Neural crest cell (in vitro differentiated cells): Measurements from ENCODE around the gene TEP1. TPM values are rescaled to one million over a fixed set of nuclear protein-coding genes. Genes with fewer than 3 reads are reported as not detected.

Experiments used
- DNase-seq: peaks from one replicate; pipeline ENCODE4 v3.0.0; 2021; ENCODE audit warnings: low read depth, mixed read lengths, low spot score
- H3K27ac Mint-ChIP-seq: one replicate; pipeline ENCODE4 v1.8.0; 2021; ENCODE audit warnings: mild to moderate bottlenecking, mixed read lengths; ENCODE audit not compliant: unreplicated experiment
- H3K27me3 Mint-ChIP-seq: 2 replicates; pipeline ENCODE4 v1.8.0; 2021; ENCODE audit warnings: low read depth, mild to moderate bottlenecking, mixed read lengths
- H3K36me3 Mint-ChIP-seq: 2 replicates; pipeline ENCODE4 v1.8.0; 2021; ENCODE audit warnings: low read depth, mild to moderate bottlenecking, mixed read lengths
- H3K4me1 Mint-ChIP-seq: 2 replicates; pipeline ENCODE4 v1.8.0; 2021; ENCODE audit warnings: mixed read lengths
- H3K4me3 Mint-ChIP-seq: one replicate; pipeline ENCODE4 v1.8.0; 2021; ENCODE audit warnings: mild to moderate bottlenecking, mixed read lengths
- H3K9me3 Mint-ChIP-seq: 2 replicates; pipeline ENCODE4 v1.8.0; 2021; ENCODE audit warnings: mixed read lengths
- total RNA-seq: library from RNA; stranded (reverse); gene quantifications from 2 replicates; pipeline ENCODE4 v1.2.1, GENCODE V29; 2021
- TF ChIP-seq, protein P1 (sequence below): fragments of 200-600 bp; sonication (generic); conservative IDR thresholded peaks from 2 replicates; pipeline ENCODE4 v1.5.0; 2021; ENCODE audit warnings: antibody characterized with exemption, mild to moderate bottlenecking

Gene TEP1
- total RNA-seq, 1 donor from 2014 or later = 13.7 TPM

- no peak for DNase-seq
- TF ChIP-seq, protein P1, sequence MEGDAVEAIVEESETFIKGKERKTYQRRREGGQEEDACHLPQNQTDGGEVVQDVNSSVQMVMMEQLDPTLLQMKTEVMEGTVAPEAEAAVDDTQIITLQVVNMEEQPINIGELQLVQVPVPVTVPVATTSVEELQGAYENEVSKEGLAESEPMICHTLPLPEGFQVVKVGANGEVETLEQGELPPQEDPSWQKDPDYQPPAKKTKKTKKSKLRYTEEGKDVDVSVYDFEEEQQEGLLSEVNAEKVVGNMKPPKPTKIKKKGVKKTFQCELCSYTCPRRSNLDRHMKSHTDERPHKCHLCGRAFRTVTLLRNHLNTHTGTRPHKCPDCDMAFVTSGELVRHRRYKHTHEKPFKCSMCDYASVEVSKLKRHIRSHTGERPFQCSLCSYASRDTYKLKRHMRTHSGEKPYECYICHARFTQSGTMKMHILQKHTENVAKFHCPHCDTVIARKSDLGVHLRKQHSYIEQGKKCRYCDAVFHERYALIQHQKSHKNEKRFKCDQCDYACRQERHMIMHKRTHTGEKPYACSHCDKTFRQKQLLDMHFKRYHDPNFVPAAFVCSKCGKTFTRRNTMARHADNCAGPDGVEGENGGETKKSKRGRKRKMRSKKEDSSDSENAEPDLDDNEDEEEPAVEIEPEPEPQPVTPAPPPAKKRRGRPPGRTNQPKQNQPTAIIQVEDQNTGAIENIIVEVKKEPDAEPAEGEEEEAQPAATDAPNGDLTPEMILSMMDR = no peak
- H3K4me3 Mint-ChIP-seq = no peak overlapping the region
- H3K36me3 Mint-ChIP-seq = no peaks in the 10 kb centered on the region
- no peaks in the 10 kb centered on the region for H3K4me1 Mint-ChIP-seq
- no peaks in the 10 kb centered on the region for H3K9me3 Mint-ChIP-seq
- H3K27me3 Mint-ChIP-seq = peaks cover 5% of the 10 kb centered on the region
- H3K27ac Mint-ChIP-seq = peak overlapping the region; percentile 3
These were observed 14.1 kb upstream of the TEP1 start for GRCh38 chr14:20427231-20428009.

- Mint-ChIP-seq H3K27ac (no peak overlapping the region), H3K9me3 (no peaks in the 10 kb centered on the region), H3K27me3 (peaks cover 5% of the 10 kb centered on the region), H3K4me3 (no peak overlapping the region), H3K36me3 (no peaks in the 10 kb centered on the region), H3K4me1 (peaks cover 7% of the 10 kb centered on the region)
- no peak for DNase-seq
- TF ChIP-seq, protein P1 = no peak
These were observed 11.6 kb upstream of the TEP1 start for GRCh38 chr14:20424851-20425250.

- Mint-ChIP-seq H3K27ac (peak overlapping the region; percentile 57), H3K36me3 (no peaks in the 10 kb centered on the region), H3K4me3 (no peak overlapping the region), H3K9me3 (no peaks in the 10 kb centered on the region), H3K27me3 (peaks cover 5% of the 10 kb centered on the region), H3K4me1 (peaks cover 7% of the 10 kb centered on the region)
- no peak for DNase-seq
- TF ChIP-seq, protein P1 = no peak
These were observed 9.6 kb upstream of the TEP1 start for GRCh38 chr14:20422886-20423285.

- no peak overlapping the region for H3K27ac Mint-ChIP-seq
- no peaks in the 10 kb centered on the region for H3K9me3 Mint-ChIP-seq
- no peak overlapping the region for H3K4me3 Mint-ChIP-seq
- no peak for DNase-seq
- H3K4me1 Mint-ChIP-seq = peaks cover 7% of the 10 kb centered on the region
- no peaks in the 10 kb centered on the region for H3K36me3 Mint-ChIP-seq
- peaks cover 5% of the 10 kb centered on the region for H3K27me3 Mint-ChIP-seq
- TF ChIP-seq, protein P1 = no peak
These were observed 8.0 kb upstream of the TEP1 start for GRCh38 chr14:20421267-20421666.

DNA sequence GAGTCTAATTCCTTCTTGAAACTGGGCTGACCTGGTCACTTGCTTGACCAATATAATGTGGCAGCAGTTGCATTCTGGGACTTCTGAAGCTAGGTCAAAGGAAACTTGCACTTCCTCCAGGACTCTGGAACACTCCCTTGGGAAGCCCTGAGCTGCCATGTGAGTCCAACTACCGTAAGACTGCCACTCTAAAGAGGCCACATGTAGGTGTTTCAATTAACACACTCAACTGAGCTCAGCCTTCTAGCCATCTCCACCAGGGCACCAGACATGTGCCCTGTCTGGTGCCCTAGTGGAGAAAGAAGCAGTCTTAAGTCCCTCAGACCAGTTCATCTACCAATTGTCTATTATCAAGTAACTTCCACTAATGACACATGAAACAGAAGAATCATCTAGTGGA is 6.1 kb upstream of the TEP1 start:
- H3K27me3 Mint-ChIP-seq = no peaks in the 10 kb centered on the region
- no peaks in the 10 kb centered on the region for H3K9me3 Mint-ChIP-seq
- no peak overlapping the region for H3K4me3 Mint-ChIP-seq
- no peaks in the 10 kb centered on the region for H3K36me3 Mint-ChIP-seq
- H3K27ac Mint-ChIP-seq = no peak overlapping the region
- TF ChIP-seq, protein P1 = no peak
- no peak for DNase-seq
- H3K4me1 Mint-ChIP-seq = peaks cover 11% of the 10 kb centered on the region
